Loucy (cell line): ENCODE data around the gene VPS13A.

Experiments
- H2AFZ ChIP-seq: fragments of 200-600 bp; sonication (generic); 2 replicates; pipeline ENCODE4 v1.6.0; 2016; ENCODE audit warnings: antibody characterized with exemption, mild to moderate bottlenecking, low read length, moderate library complexity
- H3F3A ChIP-seq: fragments of 200-600 bp; 2 replicates; pipeline ENCODE4 v1.6.0; 2016; ENCODE audit warnings: antibody characterized with exemption, low read depth, mild to moderate bottlenecking
- H3K27me3 ChIP-seq: fragments of 200-600 bp; sonication (generic); 2 replicates; pipeline ENCODE4 v1.6.1; 2014; ENCODE audit warnings: low read length, mild to moderate bottlenecking; ENCODE audit not compliant: insufficient read depth, poor library complexity, severe bottlenecking
- H3K36me3 ChIP-seq: fragments of 200-600 bp; sonication (generic); 2 replicates; pipeline ENCODE4 v1.6.1; 2016; ENCODE audit warnings: low read length; ENCODE audit not compliant: insufficient read depth
- H3K4me1 ChIP-seq: fragments of 200-600 bp; sonication (generic); 2 replicates; pipeline ENCODE4 v1.5.1; 2014; ENCODE audit warnings: low read length, mild to moderate bottlenecking; ENCODE audit not compliant: insufficient read depth, poor library complexity, severe bottlenecking
- H3K4me2 ChIP-seq: fragments of 200-600 bp; sonication (generic); 2 replicates; pipeline ENCODE4 v1.6.0; 2014; ENCODE audit warnings: antibody characterized with exemption, low read length, low read depth, mild to moderate bottlenecking; ENCODE audit not compliant: poor library complexity, severe bottlenecking
- H3K4me3 ChIP-seq: fragments of 200-600 bp; sonication (generic); 2 replicates; pipeline ENCODE4 v1.5.1; 2014; ENCODE audit warnings: low read length, mild to moderate bottlenecking, mixed read lengths; ENCODE audit not compliant: poor library complexity, severe bottlenecking
- H3K79me2 ChIP-seq: fragments of 200-600 bp; sonication (generic); 2 replicates; pipeline ENCODE4 v1.6.1; 2014; ENCODE audit warnings: low read length; ENCODE audit not compliant: insufficient read depth
- H3K9ac ChIP-seq: fragments of 200-600 bp; sonication (generic); 2 replicates; pipeline ENCODE4 v1.6.0; 2014; ENCODE audit warnings: mild to moderate bottlenecking, low read depth, low read length, moderate library complexity; ENCODE audit not compliant: poor library complexity, severe bottlenecking
- H3K9me2 ChIP-seq: fragments of 200-600 bp; sonication (generic); replicated peaks from 2 replicates; pipeline ENCODE4 v1.6.1; 2016; ENCODE audit warnings: low read depth, low read length, mixed read lengths
- H3K9me3 ChIP-seq: fragments of 200-600 bp; sonication (generic); 2 replicates; pipeline ENCODE4 v1.6.1; 2014; ENCODE audit warnings: mild to moderate bottlenecking, antibody characterized with exemption, low read length, low read depth; ENCODE audit not compliant: insufficient read depth
- H4K20me1 ChIP-seq: fragments of 200-600 bp; sonication (generic); 2 replicates; pipeline ENCODE4 v1.6.0; 2014; ENCODE audit warnings: antibody characterized with exemption, low read length, mild to moderate bottlenecking; ENCODE audit not compliant: insufficient read depth, poor library complexity, severe bottlenecking
- CTCF ChIP-seq: fragments of 200-600 bp; sonication (generic); conservative IDR thresholded peaks from 2 replicates; pipeline ENCODE4 v1.5.1; 2014; ENCODE audit warnings: mild to moderate bottlenecking, antibody characterized with exemption, low read length
- EZH2phosphoT487 ChIP-seq: fragments of 200-600 bp; IDR thresholded peaks from 2 replicates; pipeline ENCODE4 v1.6.1; 2018; ENCODE audit warnings: antibody characterized with exemption, mild to moderate bottlenecking, moderate library complexity, borderline replicate concordance

The VPS13A gene

GRCh38 chr9:77442436-77442835 is 265.1 kb downstream of the VPS13A start:
- H3K9ac ChIP-seq, result no peak overlapping the region
- TF ChIP-seq EZH2phosphoT487, result no peak
- no peak for TF ChIP-seq CTCF

GRCh38 chr9:77447646-77448045 is 270.3 kb downstream of the VPS13A start:
- no peak for TF ChIP-seq CTCF
- no peak for TF ChIP-seq EZH2phosphoT487
- Histone ChIP-seq H3K4me1 (no peaks in the 10 kb centered on the region), H3F3A (no peaks in the 10 kb centered on the region), H3K36me3 (no peaks in the 10 kb centered on the region), H3K4me2 (no peak overlapping the region), H3K4me3 (no peak overlapping the region), H3K9me2 (no peaks in the 10 kb centered on the region), H4K20me1 (no peaks in the 10 kb centered on the region), H3K79me2 (no peaks in the 10 kb centered on the region), H2AFZ (no peak overlapping the region), H3K27me3 (no peaks in the 10 kb centered on the region), H3K9ac (no peak overlapping the region), H3K9me3 (no peaks in the 10 kb centered on the region)

More at GRCh38 chr9:77442436-77442835, 265.1 kb downstream of the VPS13A start:
- Histone ChIP-seq H2AFZ (no peak overlapping the region), H3K4me2 (no peak overlapping the region), H3F3A (no peaks in the 10 kb centered on the region), H3K9me2 (no peaks in the 10 kb centered on the region), H3K4me3 (no peak overlapping the region), H3K36me3 (no peaks in the 10 kb centered on the region), H4K20me1 (no peaks in the 10 kb centered on the region), H3K4me1 (no peaks in the 10 kb centered on the region), H3K79me2 (no peaks in the 10 kb centered on the region), H3K9me3 (no peaks in the 10 kb centered on the region), H3K27me3 (no peaks in the 10 kb centered on the region)

GRCh38 chr9:77449240-77450084 is 272.1 kb downstream of the VPS13A start:
- no peak overlapping the region for H3K4me3 ChIP-seq
- H3K79me2 ChIP-seq, result no peaks in the 10 kb centered on the region
- H3K9me3 ChIP-seq, result no peaks in the 10 kb centered on the region
- H3K27me3 ChIP-seq, result no peaks in the 10 kb centered on the region
- H3K36me3 ChIP-seq, result no peaks in the 10 kb centered on the region
- H3K9me2 ChIP-seq, result no peaks in the 10 kb centered on the region
- TF ChIP-seq CTCF (peak; percentile 49), EZH2phosphoT487 (no peak)
- no peak overlapping the region for H3K9ac ChIP-seq
- no peaks in the 10 kb centered on the region for H4K20me1 ChIP-seq
- H3F3A ChIP-seq, result no peaks in the 10 kb centered on the region
- H3K4me2 ChIP-seq, result no peak overlapping the region
- no peaks in the 10 kb centered on the region for H3K4me1 ChIP-seq
- no peak overlapping the region for H2AFZ ChIP-seq
